Suprapubic skin (tissue), 4 donors: Measurements from ENCODE around the gene TEC.

ENCODE experiments used
- EP300 ChIP-seq: sonication (generic); formaldehyde crosslinking; IDR thresholded peaks from one replicate; pipeline ENCODE4 v1.6.1; 2017; ENCODE audit warnings: antibody characterized with exemption
- POLR2A ChIP-seq, 2 donors: fragments of 450-650 bp; IDR thresholded peaks; one replicate each; pipeline ENCODE4 v1.6.1; 2017; ENCODE audit warnings: antibody characterized with exemption in 2 of 2, mild to moderate bottlenecking in 2 of 2, moderate library complexity in 2 of 2
- POLR2AphosphoS5 ChIP-seq, 3 donors: sonication (generic); formaldehyde crosslinking; IDR thresholded peaks; one replicate each; pipeline ENCODE4 v1.6.1; 2017; ENCODE audit warnings: antibody characterized with exemption in 3 of 3
- TF ChIP-seq, protein P1 (sequence below), 2 donors: fragments of 200-600 bp in 1 of 2; fragments of 450-650 bp in 1 of 2; sonication (generic) in 1 of 2; IDR thresholded peaks; one replicate each; pipeline ENCODE4 v1.5.1; 2016 to 2019; ENCODE audit warnings: antibody characterized with exemption in 2 of 2, mild to moderate bottlenecking in 1 of 2, moderate library complexity in 1 of 2

DNA sequence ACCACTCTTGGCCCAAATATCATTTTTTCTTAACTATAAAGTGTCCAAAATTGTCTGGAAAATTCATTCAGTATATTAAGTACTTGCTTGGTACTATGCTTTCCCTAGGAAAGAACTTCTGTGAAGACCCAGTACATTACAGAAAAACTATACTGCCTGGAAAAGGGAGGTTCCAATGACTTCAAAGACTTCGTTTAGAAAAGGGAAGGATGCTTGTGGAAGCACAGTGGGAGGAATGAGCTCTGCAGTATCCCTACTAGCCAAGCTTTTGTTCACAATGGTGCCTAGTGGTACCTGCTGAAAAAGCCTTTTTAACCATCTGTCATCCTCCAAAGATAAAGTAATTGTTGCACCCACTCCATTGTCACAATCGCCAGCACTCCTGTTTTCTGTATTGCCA, 7.2 kb downstream of the TEC start:
- TF ChIP-seq POLR2AphosphoS5 (IDR thresholded peaks at IDR 0.05) = no peak
- no peak for TF ChIP-seq POLR2A (IDR thresholded peaks at IDR 0.05)
- TF ChIP-seq, protein P1, sequence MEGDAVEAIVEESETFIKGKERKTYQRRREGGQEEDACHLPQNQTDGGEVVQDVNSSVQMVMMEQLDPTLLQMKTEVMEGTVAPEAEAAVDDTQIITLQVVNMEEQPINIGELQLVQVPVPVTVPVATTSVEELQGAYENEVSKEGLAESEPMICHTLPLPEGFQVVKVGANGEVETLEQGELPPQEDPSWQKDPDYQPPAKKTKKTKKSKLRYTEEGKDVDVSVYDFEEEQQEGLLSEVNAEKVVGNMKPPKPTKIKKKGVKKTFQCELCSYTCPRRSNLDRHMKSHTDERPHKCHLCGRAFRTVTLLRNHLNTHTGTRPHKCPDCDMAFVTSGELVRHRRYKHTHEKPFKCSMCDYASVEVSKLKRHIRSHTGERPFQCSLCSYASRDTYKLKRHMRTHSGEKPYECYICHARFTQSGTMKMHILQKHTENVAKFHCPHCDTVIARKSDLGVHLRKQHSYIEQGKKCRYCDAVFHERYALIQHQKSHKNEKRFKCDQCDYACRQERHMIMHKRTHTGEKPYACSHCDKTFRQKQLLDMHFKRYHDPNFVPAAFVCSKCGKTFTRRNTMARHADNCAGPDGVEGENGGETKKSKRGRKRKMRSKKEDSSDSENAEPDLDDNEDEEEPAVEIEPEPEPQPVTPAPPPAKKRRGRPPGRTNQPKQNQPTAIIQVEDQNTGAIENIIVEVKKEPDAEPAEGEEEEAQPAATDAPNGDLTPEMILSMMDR (IDR thresholded peaks at IDR 0.05) = no peak
- TF ChIP-seq EP300 = no peak
